GM18907 (cell line): ENCODE results near the gene SLC24A3.

Experiments
- ATAC-seq: cut with Tn5 transposase; IDR thresholded peaks from one replicate; pipeline ENCODE4 v1.9.1; 2021; ENCODE audit warnings: mild to moderate bottlenecking, moderate library complexity; ENCODE audit not compliant: unreplicated experiment

The SLC24A3 gene

GRCh38 chr20:19527509-19527908 lies 315.1 kb downstream of the SLC24A3 start:
- no peak for ATAC-seq

GRCh38 chr20:19528286-19529030 lies 316.0 kb downstream of the SLC24A3 start:
- no peak for ATAC-seq

GRCh38 chr20:19530006-19530405 lies 317.6 kb downstream of the SLC24A3 start:
- ATAC-seq: no peak

- ATAC-seq: no peak
Measured at GRCh38 chr20:19531446-19531845, 319.0 kb downstream of the SLC24A3 start.

- no peak for ATAC-seq
Measured at GRCh38 chr20:19538556-19538955, 326.1 kb downstream of the SLC24A3 start.

GRCh38 chr20:19539191-19539590 lies 326.7 kb downstream of the SLC24A3 start:
- ATAC-seq: no peak

- no peak for ATAC-seq
Measured at GRCh38 chr20:19540392-19540791, 327.9 kb downstream of the SLC24A3 start.

GRCh38 chr20:19543101-19543500 lies 330.7 kb downstream of the SLC24A3 start:
- no peak for ATAC-seq

GRCh38 chr20:19544684-19545083 lies 332.2 kb downstream of the SLC24A3 start:
- ATAC-seq: no peak

GRCh38 chr20:19546648-19547047 lies 334.2 kb downstream of the SLC24A3 start:
- ATAC-seq: no peak

GRCh38 chr20:19547547-19547946 lies 335.1 kb downstream of the SLC24A3 start:
- no peak for ATAC-seq

- ATAC-seq: no peak
Measured at GRCh38 chr20:19549896-19550295, 337.5 kb downstream of the SLC24A3 start.

- no peak for ATAC-seq
Measured at GRCh38 chr20:19552221-19553180, 340.1 kb downstream of the SLC24A3 start.

GRCh38 chr20:19554666-19555065 lies 342.2 kb downstream of the SLC24A3 start:
- ATAC-seq: no peak

GRCh38 chr20:19555726-19556125 lies 343.3 kb downstream of the SLC24A3 start:
- no peak for ATAC-seq

GRCh38 chr20:19557291-19557690 lies 344.8 kb downstream of the SLC24A3 start:
- no peak for ATAC-seq

- ATAC-seq: no peak
Measured at GRCh38 chr20:19560881-19561480, 348.5 kb downstream of the SLC24A3 start.

- no peak for ATAC-seq
Measured at GRCh38 chr20:19562426-19562825, 350.0 kb downstream of the SLC24A3 start.

GRCh38 chr20:19564261-19564660 lies 351.8 kb downstream of the SLC24A3 start:
- no peak for ATAC-seq

GRCh38 chr20:19565736-19566135 lies 353.3 kb downstream of the SLC24A3 start:
- ATAC-seq: no peak

- ATAC-seq: no peak
Measured at GRCh38 chr20:19566226-19566945, 353.9 kb downstream of the SLC24A3 start.
